K562 (cell line): ENCODE measurements around the gene SLC6A9. TPM values are rescaled to one million over a fixed set of nuclear protein-coding genes. Genes with fewer than 3 reads are reported as not detected.

ENCODE experiments used
- CBX1 ChIP-seq: sonication (generic); IDR thresholded peaks from 2 replicates; pipeline ENCODE4 v1.6.1; 2016; ENCODE audit warnings: antibody characterized with exemption, low read depth, mild to moderate bottlenecking
- CEBPZ ChIP-seq: fragments of 150-350 bp; IDR thresholded peaks from 2 replicates; pipeline ENCODE4 v1.6.1; 2014; ENCODE audit warnings: low read depth, mild to moderate bottlenecking, low read length, borderline replicate concordance
- EGR1 ChIP-seq: fragments of 450-650 bp; conservative IDR thresholded peaks from 2 replicates; pipeline ENCODE4 v1.6.1; 2017; ENCODE audit warnings: mild to moderate bottlenecking
- GTF2E2 ChIP-seq: fragments of 200-800 bp; sonication (Bioruptor generic); IDR thresholded peaks from 2 replicates; pipeline ENCODE4 v1.6.1; 2016; ENCODE audit warnings: missing genetic modification characterization, missing compliant biosample characterization
- HDAC6 ChIP-seq: IDR thresholded peaks from 2 replicates; pipeline ENCODE4 v1.6.1; 2012; ENCODE audit warnings: low read depth, mild to moderate bottlenecking, control low read depth, inconsistent platforms, low read length, moderate library complexity
- HLTF ChIP-seq: fragments of 450-650 bp; IDR thresholded peaks from 2 replicates; pipeline ENCODE4 v1.6.1; 2016
- MCM3 ChIP-seq: fragments of 450-650 bp; IDR thresholded peaks from 2 replicates; pipeline ENCODE4 v1.6.1; 2016
- RBM39 ChIP-seq: fragments of 200-400 bp; formaldehyde crosslinking; optimal IDR thresholded peaks from 2 replicates; pipeline ENCODE3; 2018; ENCODE audit warnings: low read depth, low read length
- REST ChIP-seq, 2 experiments: fragments of 450-650 bp; formaldehyde crosslinking in 1 of 2; IDR thresholded peaks; 2 replicates each; pipeline versions ENCODE4 v1.4.0 to v1.6.1; 2014 to 2020; ENCODE audit warnings: mild to moderate bottlenecking in 2 of 2, borderline replicate concordance in 1 of 2, low read depth in 1 of 2
- ZBTB1 ChIP-seq: sonication (generic); formaldehyde crosslinking; IDR thresholded peaks from 2 replicates; pipeline ENCODE4 v1.8.1; 2023; ENCODE audit warnings: missing genetic modification reagents, low read depth, mild to moderate bottlenecking, borderline replicate concordance
- ZBTB7A ChIP-seq: IDR thresholded peaks from 2 replicates; pipeline ENCODE4 v1.6.1; 2011; ENCODE audit warnings: low read depth, mild to moderate bottlenecking, low read length, moderate library complexity, borderline replicate concordance; ENCODE audit not compliant: control insufficient read depth
- ZFX ChIP-seq: sonication (generic); formaldehyde crosslinking; IDR thresholded peaks from 2 replicates; pipeline ENCODE4 v1.8.0; 2022; ENCODE audit warnings: mild to moderate bottlenecking, missing genetic modification reagents, moderate library complexity
- ZNF133 ChIP-seq: fragments of 250-450 bp; sonication (Bioruptor Pico); IDR thresholded peaks from 2 replicates; pipeline ENCODE4 v1.4.0; 2020; ENCODE audit warnings: mild to moderate bottlenecking
- ZSCAN29 ChIP-seq: fragments of 450-650 bp; IDR thresholded peaks from 2 replicates; pipeline ENCODE4 v1.6.1; 2017
- polyA plus RNA-seq, 8 experiments: library from polyadenylated mRNA; depleted of rRNA in 4 of 8; stranded (reverse) in 5 of 8; unstranded in 3 of 8; fragments of >200 nt; fragmentation: Nextera tagmentation in 2 of 8; fragmentation: Illumina TruSeq in 1 of 8; extraction: Ambion mirVana in 2 of 8; extraction: Trizol in 1 of 8; gene quantifications; 2 replicates each; pipeline versions ENCODE4 v1.2.1 to v1.2.3, GENCODE V29; 2011 to 2014; ENCODE audit warnings: inconsistent platforms in 1 of 8, missing spikeins in 1 of 8
- total RNA-seq, 7 experiments: library from RNA; depleted of rRNA in 6 of 7; stranded (reverse); fragments of >200 nt in 6 of 7; fragmentation: Illumina TruSeq in 2 of 7; extraction: Trizol in 2 of 7; gene quantifications; 2 replicates each; pipeline versions ENCODE4 v1.2.1 to v1.2.3, GENCODE V29; 2011 to 2021; ENCODE audit warnings: low replicate concordance in 1 of 7
- TF ChIP-seq, protein P1 (sequence below): fragments of 250-450 bp; sonication (Bioruptor Pico); IDR thresholded peaks from 2 replicates; pipeline ENCODE4 v1.5.1; 2021; ENCODE audit warnings: mild to moderate bottlenecking

SLC6A9 gene
- total and polyA plus RNA-seq, 9 of the 15 experiments (the other 6 are each of a cell fraction or from before 2014, with no cell fraction given), result 0.17 to 18.7 (median 2.9) TPM

GRCh38 chr1:43979528-43980254, 51.6 kb downstream of the SLC6A9 start (continued):
- TF ChIP-seq RBM39, result no peak
- 0 out of 2 replicates have a peak, but pooled peaks have one; percentile 46 for TF ChIP-seq ZFX (CRISPR knock-in tag)
- no peak for TF ChIP-seq ZSCAN29
- TF ChIP-seq HLTF, result no peak
- TF ChIP-seq EGR1, result peak; percentile 79
- no peak for TF ChIP-seq ZNF133 (CRISPR knock-in tag)
- TF ChIP-seq MCM3, result no peak
- TF ChIP-seq ZBTB1 (CRISPR knock-in tag), result peak; percentile 46; the same call in 1 of the 2 replicates
- TF ChIP-seq, protein P1, sequence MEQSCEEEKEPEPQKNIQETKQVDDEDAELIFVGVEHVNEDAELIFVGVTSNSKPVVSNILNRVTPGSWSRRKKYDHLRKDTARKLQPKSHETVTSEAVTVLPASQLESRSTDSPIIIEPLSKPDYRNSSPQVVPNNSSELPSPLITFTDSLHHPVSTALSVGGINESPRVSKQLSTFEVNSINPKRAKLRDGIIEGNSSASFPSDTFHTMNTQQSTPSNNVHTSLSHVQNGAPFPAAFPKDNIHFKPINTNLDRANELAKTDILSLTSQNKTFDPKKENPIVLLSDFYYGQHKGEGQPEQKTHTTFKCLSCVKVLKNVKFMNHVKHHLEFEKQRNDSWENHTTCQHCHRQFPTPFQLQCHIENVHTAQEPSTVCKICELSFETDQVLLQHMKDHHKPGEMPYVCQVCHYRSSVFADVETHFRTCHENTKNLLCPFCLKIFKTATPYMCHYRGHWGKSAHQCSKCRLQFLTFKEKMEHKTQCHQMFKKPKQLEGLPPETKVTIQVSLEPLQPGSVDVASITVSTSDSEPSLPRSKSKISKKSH (CRISPR knock-in tag), result no peak
- no peak for TF ChIP-seq CEBPZ
- no peak for TF ChIP-seq HDAC6
- no peak for TF ChIP-seq GTF2E2 (tag)
- TF ChIP-seq REST (IDR thresholded peaks at IDR 0.05; ENCODE audit: borderline replicate concordance), result no peak
- no peak for TF ChIP-seq REST (CRISPR knock-in tag; IDR thresholded peaks at IDR 0.05; ENCODE audit: low read depth)
- no peak for TF ChIP-seq CBX1
- peak; percentile 20; the same call in 1 of the 2 replicates for TF ChIP-seq ZBTB7A
